HG03442 (cell line): ENCODE results near the gene PCF11.
A peak's percentile ranks its signal among the peaks of the same experiment; 100 is the strongest.
"Not testable (repeated sequence)": the region's sequence is repeated elsewhere in the genome, so short reads cannot be mapped to it uniquely, and the experiment has no call there.

Source experiments
- ATAC-seq: cut with Tn5 transposase; IDR thresholded peaks from one replicate; pipeline ENCODE4 v1.9.1; 2021; ENCODE audit warnings: mild to moderate bottlenecking, moderate library complexity; ENCODE audit not compliant: unreplicated experiment

Gene PCF11

DNA sequence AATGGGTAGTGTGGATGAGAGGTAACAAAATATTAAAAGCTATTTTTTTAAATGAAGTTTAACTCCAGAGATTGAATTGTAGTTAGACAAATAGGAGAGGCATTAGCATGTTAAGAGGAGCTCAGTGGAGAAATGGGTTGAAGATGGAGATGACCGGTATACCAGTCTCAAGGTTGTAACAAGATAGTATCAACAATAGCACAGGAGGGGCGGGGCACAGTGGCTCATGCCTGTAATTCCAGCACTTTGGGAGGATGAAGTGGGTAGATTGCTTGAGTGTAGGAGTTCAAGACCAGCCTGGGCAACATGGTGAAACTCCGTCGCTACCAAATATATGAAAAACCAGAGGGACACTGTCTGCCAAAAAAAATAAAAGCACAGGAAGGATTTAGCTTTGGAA is 30.5 kb downstream of the PCF11 start:
- no peak for ATAC-seq

DNA sequence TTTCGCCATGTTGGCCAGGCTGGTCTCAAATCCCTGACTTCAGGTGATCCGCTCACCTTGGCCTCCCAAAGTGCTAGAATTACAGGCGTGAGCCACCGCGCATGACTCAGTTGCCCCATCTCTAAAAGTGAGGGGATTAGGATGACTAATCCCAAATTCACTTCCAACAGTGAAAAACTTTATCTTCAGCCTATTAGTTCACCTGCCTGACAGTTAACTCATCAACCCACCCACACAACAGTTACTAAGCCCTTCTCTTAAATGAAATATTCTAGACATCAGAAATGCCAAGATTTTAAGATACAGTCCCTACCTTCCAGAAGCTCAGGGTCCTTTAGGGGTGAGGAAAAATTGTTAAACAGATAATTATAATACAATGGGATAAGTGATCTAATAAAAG is 34.6 kb downstream of the PCF11 start:
- ATAC-seq: no peak

- ATAC-seq: no peak
Observed at GRCh38 chr11:83191986-83192385, 35.1 kb downstream of the PCF11 start.

GRCh38 chr11:83192606-83193245 is 35.8 kb downstream of the PCF11 start:
- no peak for ATAC-seq

GRCh38 chr11:83193315-83194280 is 36.7 kb downstream of the PCF11 start, which contains the start of gene ANKRD42:
TSS of gene ANKRD42 (plus strand) at chr11:83193712. CDS start at chr11:83194671, 959 bp downstream.
- ATAC-seq: peak; percentile 90

- peak; percentile 45 for ATAC-seq
Observed at GRCh38 chr11:83194281-83195142, 37.6 kb downstream of the PCF11 start.

GRCh38 chr11:83195143-83195466 is 38.2 kb downstream of the PCF11 start:
- no peak for ATAC-seq

DNA sequence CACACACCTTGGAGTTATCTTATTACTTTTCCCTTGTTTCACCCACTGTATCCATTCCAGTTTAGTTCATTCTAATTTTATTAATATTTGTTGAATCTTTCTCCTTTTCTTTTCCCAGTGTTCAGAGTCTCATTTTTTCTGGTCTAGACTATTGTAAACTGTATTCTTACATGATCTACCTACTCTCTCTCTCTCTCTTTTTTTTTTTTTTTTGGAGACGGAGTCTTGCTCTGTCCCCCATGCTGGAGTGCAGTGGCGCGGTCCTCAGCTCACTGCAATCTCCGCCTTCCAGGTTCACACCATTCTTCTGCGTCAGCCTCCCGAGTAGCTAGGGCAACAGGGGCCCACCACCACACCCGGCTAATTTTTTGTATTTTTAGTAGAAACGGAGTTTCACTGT is 38.7 kb downstream of the PCF11 start:
- ATAC-seq: no peak

DNA sequence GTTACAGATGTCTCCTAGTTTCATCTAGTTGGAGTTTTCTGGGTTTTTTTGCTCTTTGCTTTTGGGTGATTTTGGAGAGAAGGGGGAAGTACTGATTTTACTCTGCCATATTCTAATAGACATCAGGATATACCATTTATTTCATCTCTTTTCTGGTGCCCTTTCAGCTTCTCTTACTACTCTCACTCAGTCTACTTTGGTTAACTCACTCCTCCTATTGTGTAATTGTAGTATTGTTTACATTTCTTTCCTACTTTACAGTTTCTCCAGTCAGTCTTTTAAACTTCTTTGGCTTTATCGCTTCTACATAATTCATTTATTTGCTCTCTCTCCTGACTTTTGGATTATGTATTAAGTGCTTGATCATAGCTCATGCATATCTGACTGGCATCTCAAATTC is 43.1 kb downstream of the PCF11 start:
- ATAC-seq: no peak

DNA sequence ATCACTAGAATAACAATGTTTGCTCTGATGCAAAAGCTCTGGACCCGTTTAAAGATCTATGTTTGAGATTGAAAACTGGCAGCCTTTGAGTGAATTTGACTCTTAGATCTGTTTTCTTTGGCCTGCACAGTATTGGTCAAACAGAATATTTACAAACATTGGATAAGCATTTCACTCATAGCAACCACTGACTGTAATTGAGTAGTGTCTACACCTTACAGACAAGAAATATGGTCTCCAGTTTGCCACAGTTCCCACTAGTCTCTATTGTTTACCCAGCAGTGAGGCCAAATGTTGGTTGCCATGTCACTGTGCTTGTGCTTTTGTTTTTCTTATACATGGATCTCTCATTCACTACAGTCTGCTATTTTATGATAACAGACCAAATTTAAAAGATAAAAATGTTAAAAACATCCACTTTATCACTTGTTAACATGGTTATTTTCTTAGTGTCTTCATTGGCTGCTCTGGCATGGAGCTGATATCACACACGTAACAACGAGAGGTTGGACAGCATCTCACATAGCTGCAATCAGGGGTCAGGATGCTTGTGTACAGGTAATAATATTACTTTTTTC is 48.8 kb downstream of the PCF11 start:
- no peak for ATAC-seq

DNA sequence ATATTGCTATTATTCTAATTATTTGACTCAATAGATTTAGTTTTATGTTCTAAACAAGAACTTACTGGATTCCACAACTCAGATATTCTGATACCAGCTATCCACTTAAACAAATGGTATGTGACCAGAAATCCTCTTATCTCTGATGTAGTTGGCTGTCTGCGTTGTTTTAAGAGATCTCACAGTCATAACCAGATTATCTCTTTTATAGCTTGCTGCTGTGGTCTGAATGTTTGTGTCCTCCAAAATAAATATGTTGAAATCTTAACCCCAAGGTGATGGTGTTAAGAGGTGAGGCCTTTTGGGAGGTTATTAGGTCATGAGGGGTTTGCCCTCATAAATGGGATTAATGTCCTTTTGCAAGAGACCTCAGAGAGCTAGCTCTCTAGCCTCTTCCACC is 49.3 kb downstream of the PCF11 start:
- ATAC-seq: no peak

DNA sequence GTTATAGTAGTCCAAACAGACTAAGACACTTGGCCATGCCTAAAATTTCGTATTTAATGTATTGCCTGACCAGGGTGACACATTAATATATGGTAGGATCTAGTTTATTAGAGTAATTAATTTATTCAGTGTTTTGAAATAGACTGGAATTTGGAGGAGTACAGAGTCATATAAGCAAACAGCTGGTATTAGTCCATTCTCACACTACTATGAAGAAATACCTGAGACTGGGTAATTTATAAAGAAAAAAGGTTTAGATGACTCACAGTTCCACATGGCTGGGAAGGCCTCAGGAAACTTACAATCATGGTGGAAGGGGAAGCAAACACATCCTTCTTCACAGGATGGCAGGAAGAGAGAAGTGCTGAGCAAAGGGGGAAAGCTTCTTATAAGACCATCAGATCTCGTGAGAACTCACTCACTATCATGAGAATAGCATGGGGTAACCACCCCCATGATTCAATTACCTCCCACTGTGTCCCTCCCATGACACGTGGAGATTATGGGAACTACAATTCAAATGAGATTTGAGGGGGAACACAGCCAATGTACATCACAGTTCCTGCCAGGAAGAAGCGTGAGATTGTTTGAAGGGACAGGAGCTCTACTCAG is 49.9 kb downstream of the PCF11 start:
- not testable (repeated sequence) for ATAC-seq

DNA sequence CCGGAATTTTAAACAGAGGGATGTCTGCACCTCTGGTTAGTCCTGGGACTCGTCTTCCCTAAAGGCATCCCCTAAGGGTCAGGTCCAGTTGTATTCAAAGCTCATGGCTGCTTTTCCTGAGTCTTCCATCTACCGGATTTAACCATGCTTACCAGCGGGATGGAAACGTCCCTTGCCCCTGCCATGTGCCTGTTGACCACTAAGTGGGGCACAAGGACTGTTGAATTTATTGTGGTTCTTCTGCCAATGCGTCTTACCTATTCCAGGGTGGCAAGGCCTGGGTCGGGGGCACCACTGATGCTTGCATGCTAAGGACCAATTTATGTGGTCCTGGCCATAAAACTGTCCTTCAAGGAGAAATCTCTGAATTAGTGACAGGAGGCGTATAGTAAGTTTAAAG is 62.2 kb downstream of the PCF11 start:
- no peak for ATAC-seq

- no peak for ATAC-seq
Observed at GRCh38 chr11:83220260-83220659, 63.3 kb downstream of the PCF11 start.

- no peak for ATAC-seq
Observed at GRCh38 chr11:83221694-83222093, 64.8 kb downstream of the PCF11 start.

GRCh38 chr11:83222499-83222898 is 65.6 kb downstream of the PCF11 start:
- ATAC-seq: no peak

GRCh38 chr11:83223457-83223856 is 66.5 kb downstream of the PCF11 start:
- no peak for ATAC-seq

DNA sequence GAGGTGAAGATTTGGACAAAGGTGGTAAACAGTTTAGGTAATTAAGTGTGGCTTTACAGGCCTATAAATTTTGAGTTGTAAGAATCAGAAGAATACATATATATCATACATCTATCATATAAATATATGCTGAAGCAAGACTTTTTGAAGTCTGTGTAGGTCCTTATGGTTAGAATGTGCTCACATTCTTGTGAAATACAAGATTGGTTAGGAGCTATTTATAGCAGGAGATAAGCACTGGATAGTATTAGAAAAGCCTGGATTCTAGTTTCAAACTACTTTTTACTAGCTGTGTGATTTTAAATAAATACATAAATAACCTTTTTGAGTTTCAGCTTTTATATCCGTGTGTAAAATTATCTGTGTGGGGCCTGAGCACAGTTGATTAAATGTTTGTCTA is 78.9 kb downstream of the PCF11 start:
- ATAC-seq: no peak
